ENCODE results near the gene IL34. TPM values are rescaled to one million over a fixed set of nuclear protein-coding genes. Genes with fewer than 3 reads are reported as not detected.

Gene IL34
- total and polyA plus RNA-seq, 2 of the 13 experiments (the other 11 are each of a cell fraction or from before 2014, with no cell fraction given), result 1.2 to 1.3 TPM

DNA sequence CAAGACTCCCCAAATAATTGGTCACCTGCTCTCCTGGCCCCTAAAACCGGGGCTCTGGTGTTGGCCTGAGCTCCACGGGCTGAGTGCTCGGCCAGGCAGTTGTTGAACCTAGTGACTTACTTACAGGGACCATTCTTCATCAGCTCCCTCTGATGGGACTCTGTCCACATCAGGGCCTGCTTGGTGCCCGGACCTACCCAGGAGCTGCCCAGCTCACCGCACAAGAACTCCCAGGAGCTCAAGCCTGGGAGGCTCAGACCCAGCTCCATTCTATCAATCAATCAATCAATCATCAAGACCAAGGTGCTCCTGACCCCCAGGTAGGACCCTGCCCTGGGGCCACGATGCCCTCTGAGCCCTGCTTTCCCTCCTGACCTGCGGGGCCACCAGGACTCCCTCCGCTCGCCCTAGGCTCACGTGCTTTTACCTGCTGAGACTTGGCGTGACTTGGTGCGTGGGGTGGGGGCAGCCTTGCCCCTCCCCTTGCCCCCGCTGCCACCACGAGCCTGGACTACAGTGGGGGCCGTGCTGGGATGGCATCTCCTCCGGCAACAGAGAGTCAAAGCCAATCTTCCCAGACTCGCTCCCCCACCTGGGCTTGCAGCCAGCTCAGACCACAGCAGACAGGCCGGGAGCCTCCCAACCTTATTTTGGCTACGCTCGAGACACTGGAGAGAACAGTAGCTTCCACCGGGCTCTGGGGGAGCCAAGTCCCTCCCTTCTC, 15.7 kb downstream of the IL34 start (continued):
- TF ChIP-seq, protein P1, sequence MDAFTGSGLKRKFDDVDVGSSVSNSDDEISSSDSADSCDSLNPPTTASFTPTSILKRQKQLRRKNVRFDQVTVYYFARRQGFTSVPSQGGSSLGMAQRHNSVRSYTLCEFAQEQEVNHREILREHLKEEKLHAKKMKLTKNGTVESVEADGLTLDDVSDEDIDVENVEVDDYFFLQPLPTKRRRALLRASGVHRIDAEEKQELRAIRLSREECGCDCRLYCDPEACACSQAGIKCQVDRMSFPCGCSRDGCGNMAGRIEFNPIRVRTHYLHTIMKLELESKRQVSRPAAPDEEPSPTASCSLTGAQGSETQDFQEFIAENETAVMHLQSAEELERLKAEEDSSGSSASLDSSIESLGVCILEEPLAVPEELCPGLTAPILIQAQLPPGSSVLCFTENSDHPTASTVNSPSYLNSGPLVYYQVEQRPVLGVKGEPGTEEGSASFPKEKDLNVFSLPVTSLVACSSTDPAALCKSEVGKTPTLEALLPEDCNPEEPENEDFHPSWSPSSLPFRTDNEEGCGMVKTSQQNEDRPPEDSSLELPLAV (CRISPR knock-in tag; conservative IDR thresholded peaks at IDR 0.05; ENCODE audit: low read depth), result no peak
- TF ChIP-seq ZNF800 (CRISPR knock-in tag; IDR thresholded peaks at IDR 0.05) (no peak), IRX3 (CRISPR knock-in tag; IDR thresholded peaks at IDR 0.05; ENCODE audit: borderline replicate concordance, low read depth) (no peak), HMG20B (CRISPR knock-in tag; conservative IDR thresholded peaks at IDR 0.05) (no peak), ZFX (CRISPR knock-in tag; IDR thresholded peaks at IDR 0.05; ENCODE audit: low read depth) (peak; percentile 28; the same call in 1 of the 2 replicates), ZNF777 (CRISPR knock-in tag; IDR thresholded peaks at IDR 0.05) (no peak), SMARCC2 (IDR thresholded peaks at IDR 0.05) (no peak), ZNF577 (CRISPR knock-in tag; IDR thresholded peaks at IDR 0.05; ENCODE audit: borderline replicate concordance, low read depth) (no peak), FOXP1 (IDR thresholded peaks at IDR 0.05) (no peak), FOXP1 (CRISPR knock-in tag; IDR thresholded peaks at IDR 0.05) (no peak), ZNF841 (CRISPR knock-in tag; IDR thresholded peaks at IDR 0.05; ENCODE audit: borderline replicate concordance) (no peak), SYNCRIP (IDR thresholded peaks at IDR 0.05; ENCODE audit: insufficient read depth, low read depth, low read length) (no peak), FOXC1 (CRISPR knock-in tag; IDR thresholded peaks at IDR 0.05; ENCODE audit: borderline replicate concordance) (no peak), ZNF776 (CRISPR knock-in tag; IDR thresholded peaks at IDR 0.05) (no peak), STAG1 (CRISPR knock-in tag; IDR thresholded peaks at IDR 0.05) (no peak), ZNF83 (CRISPR knock-in tag; IDR thresholded peaks at IDR 0.05; ENCODE audit: borderline replicate concordance) (no peak), HIVEP1 (CRISPR knock-in tag; IDR thresholded peaks at IDR 0.05) (no peak), ZNF790 (CRISPR knock-in tag; IDR thresholded peaks at IDR 0.05; ENCODE audit: borderline replicate concordance) (no peak), CAMTA2 (CRISPR knock-in tag; IDR thresholded peaks at IDR 0.05; ENCODE audit: borderline replicate concordance) (no peak), ZMYM2 (CRISPR knock-in tag; IDR thresholded peaks at IDR 0.05) (no peak), BATF2 (CRISPR knock-in tag; IDR thresholded peaks at IDR 0.05) (no peak), PHF5A (CRISPR knock-in tag; IDR thresholded peaks at IDR 0.05; ENCODE audit: low read depth, unreplicated experiment) (no peak), ZNF513 (CRISPR knock-in tag; conservative IDR thresholded peaks at IDR 0.05) (no peak)
- TF ChIP-seq, protein P2, sequence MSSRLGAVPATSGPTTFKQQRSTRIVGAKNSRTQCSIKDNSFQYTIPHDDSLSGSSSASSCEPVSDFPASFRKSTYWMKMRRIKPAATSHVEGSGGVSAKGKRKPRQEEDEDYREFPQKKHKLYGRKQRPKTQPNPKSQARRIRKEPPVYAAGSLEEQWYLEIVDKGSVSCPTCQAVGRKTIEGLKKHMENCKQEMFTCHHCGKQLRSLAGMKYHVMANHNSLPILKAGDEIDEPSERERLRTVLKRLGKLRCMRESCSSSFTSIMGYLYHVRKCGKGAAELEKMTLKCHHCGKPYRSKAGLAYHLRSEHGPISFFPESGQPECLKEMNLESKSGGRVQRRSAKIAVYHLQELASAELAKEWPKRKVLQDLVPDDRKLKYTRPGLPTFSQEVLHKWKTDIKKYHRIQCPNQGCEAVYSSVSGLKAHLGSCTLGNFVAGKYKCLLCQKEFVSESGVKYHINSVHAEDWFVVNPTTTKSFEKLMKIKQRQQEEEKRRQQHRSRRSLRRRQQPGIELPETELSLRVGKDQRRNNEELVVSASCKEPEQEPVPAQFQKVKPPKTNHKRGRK (CRISPR knock-in tag; IDR thresholded peaks at IDR 0.05), result no peak
